ENCODE measurements around the gene GPR137.

DNA sequence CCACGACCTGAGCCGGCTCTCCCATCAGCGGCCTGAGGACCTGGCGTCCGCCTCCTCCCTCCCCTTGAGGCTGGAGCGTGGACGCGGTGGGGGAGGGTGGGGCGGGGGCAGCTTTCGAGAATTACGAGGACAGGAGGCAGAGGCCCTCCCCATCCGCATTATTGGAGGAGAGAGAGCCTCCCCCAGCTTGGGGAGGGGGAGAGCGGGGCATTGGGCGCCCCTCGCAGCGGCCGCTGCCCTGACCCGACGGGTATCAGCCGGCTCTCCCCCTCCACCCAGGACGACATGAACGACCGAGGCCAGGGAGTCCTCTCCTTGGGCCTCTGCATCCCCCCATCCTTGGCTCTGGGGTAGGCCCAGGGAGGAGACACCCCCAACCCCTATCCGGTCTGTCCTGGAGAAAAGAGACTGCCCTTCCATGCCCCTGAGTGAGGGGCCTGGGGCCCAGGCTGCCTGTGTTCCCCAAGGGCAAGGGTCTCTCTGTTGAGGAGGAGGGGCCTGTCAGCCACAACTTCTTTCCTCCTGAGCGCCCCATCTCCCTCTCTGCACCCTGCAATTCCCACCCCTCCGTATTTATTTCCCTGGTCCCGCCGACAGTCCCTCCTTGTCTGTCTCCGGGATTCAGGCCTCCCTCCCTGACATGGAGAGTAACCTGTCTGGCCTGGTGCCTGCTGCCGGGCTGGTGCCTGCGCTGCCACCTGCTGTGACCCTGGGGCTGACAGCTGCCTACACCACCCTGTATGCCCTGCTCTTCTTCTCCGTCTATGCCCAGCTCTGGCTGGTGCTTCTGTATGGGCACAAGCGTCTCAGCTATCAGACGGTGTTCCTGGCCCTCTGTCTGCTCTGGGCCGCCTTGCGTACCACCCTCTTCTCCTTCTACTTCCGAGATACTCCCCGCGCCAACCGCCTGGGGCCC is 495 bp downstream of the GPR137 start:
- TF ChIP-seq, protein P1, sequence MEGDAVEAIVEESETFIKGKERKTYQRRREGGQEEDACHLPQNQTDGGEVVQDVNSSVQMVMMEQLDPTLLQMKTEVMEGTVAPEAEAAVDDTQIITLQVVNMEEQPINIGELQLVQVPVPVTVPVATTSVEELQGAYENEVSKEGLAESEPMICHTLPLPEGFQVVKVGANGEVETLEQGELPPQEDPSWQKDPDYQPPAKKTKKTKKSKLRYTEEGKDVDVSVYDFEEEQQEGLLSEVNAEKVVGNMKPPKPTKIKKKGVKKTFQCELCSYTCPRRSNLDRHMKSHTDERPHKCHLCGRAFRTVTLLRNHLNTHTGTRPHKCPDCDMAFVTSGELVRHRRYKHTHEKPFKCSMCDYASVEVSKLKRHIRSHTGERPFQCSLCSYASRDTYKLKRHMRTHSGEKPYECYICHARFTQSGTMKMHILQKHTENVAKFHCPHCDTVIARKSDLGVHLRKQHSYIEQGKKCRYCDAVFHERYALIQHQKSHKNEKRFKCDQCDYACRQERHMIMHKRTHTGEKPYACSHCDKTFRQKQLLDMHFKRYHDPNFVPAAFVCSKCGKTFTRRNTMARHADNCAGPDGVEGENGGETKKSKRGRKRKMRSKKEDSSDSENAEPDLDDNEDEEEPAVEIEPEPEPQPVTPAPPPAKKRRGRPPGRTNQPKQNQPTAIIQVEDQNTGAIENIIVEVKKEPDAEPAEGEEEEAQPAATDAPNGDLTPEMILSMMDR (IDR thresholded peaks at IDR 0.05; ENCODE audit: poor library complexity) = no peak
- TF ChIP-seq EZH2phosphoT487 (IDR thresholded peaks at IDR 0.05; ENCODE audit: low read depth, severe bottlenecking, unreplicated experiment) (no peak), EZH2 (IDR thresholded peaks at IDR 0.05; ENCODE audit: borderline replicate concordance) (no peak)

All from hepatocyte (in vitro differentiated cells).